Loucy (cell line): Measurements from ENCODE around the gene COLEC11.

Experiments
- CTCF ChIP-seq: fragments of 200-600 bp; sonication (generic); conservative IDR thresholded peaks from 2 replicates; pipeline ENCODE4 v1.5.1; 2014; ENCODE audit warnings: mild to moderate bottlenecking, antibody characterized with exemption, low read length
- EZH2phosphoT487 ChIP-seq: fragments of 200-600 bp; IDR thresholded peaks from 2 replicates; pipeline ENCODE4 v1.6.1; 2018; ENCODE audit warnings: antibody characterized with exemption, mild to moderate bottlenecking, moderate library complexity, borderline replicate concordance

GRCh38 chr2:3674066-3674845 lies 79.3 kb downstream of the COLEC11 start:
- no peak for TF ChIP-seq CTCF
- no peak for TF ChIP-seq EZH2phosphoT487
